Fibroblast of lung (primary cell): ENCODE results near the gene PDE3A. TPM values are rescaled to one million over a fixed set of nuclear protein-coding genes. Genes with fewer than 3 reads are reported as not detected.

Source experiments
- DNase-seq, 2 donors: peaks; one replicate each; pipeline versions ENCODE4 v3.0.0 to v3.0.0-alpha.2; 2010; ENCODE audit warnings: low read depth in 2 of 2
- H2AFZ ChIP-seq: 2 replicates; pipeline ENCODE4 v1.5.1; 2012; ENCODE audit warnings: low read length, control low read depth, inconsistent platforms
- H3K27ac ChIP-seq: 2 replicates; pipeline ENCODE4 v1.5.1; 2011; ENCODE audit warnings: low read length, control low read depth; ENCODE audit not compliant: insufficient read depth
- H3K27me3 ChIP-seq: 2 replicates; pipeline ENCODE4 v1.5.1; 2011; ENCODE audit warnings: mild to moderate bottlenecking, low read length; ENCODE audit not compliant: control insufficient read depth, insufficient read depth
- H3K36me3 ChIP-seq: 2 replicates; pipeline ENCODE4 v1.5.1; 2011; ENCODE audit warnings: low read length; ENCODE audit not compliant: control insufficient read depth, insufficient read depth
- H3K4me1 ChIP-seq: 2 replicates; pipeline ENCODE4 v1.5.1; 2011; ENCODE audit warnings: low read length; ENCODE audit not compliant: control insufficient read depth, insufficient read depth; ENCODE audit errors: extremely low read depth
- H3K4me2 ChIP-seq: 2 replicates; pipeline ENCODE4 v1.5.1; 2011; ENCODE audit warnings: low read length, control low read depth; ENCODE audit not compliant: insufficient read depth; ENCODE audit errors: extremely low read depth
- H3K4me3 ChIP-seq, 4 experiments: fragments of 200-600 bp in 1 of 4; sonication (generic) in 1 of 4; replicated peaks in 1 of 4; 2 replicates each; pipeline ENCODE4 v1.5.1; 2011 to 2016; ENCODE audit warnings: low read length in 4 of 4, low read depth in 3 of 4, mild to moderate bottlenecking in 3 of 4, control low read depth in 2 of 4, inconsistent platforms in 1 of 4, mixed read lengths in 1 of 4; ENCODE audit not compliant: insufficient read depth in 1 of 4; ENCODE audit errors: control extremely low read depth in 1 of 4
- H3K79me2 ChIP-seq: 2 replicates; pipeline ENCODE4 v1.5.1; 2012; ENCODE audit warnings: mild to moderate bottlenecking, low read length, inconsistent platforms; ENCODE audit not compliant: control insufficient read depth, insufficient read depth
- H3K9ac ChIP-seq: 2 replicates; pipeline ENCODE4 v1.5.1; 2011; ENCODE audit warnings: mild to moderate bottlenecking, low read length, control low read depth; ENCODE audit not compliant: insufficient read depth
- H3K9me3 ChIP-seq: 2 replicates; pipeline ENCODE4 v1.5.1; 2012; ENCODE audit warnings: low read depth, low read length; ENCODE audit not compliant: control insufficient read depth, insufficient read depth
- H4K20me1 ChIP-seq: 2 replicates; pipeline ENCODE4 v1.5.1; 2011; ENCODE audit warnings: low read length; ENCODE audit not compliant: control insufficient read depth, insufficient read depth; ENCODE audit errors: extremely low read depth
- CTCF ChIP-seq, 2 donors: IDR thresholded peaks in 1 of 2; conservative IDR thresholded peaks in 1 of 2; 1 replicate in 1 of 2; 2 replicates in 1 of 2; pipeline ENCODE4 v1.5.1; 2011 to 2012; ENCODE audit warnings: low read length in 2 of 2, control low read depth in 1 of 2, inconsistent platforms in 1 of 2, low read depth in 1 of 2, mild to moderate bottlenecking in 1 of 2
- EZH2 ChIP-seq: IDR thresholded peaks from 2 replicates; pipeline ENCODE4 v1.5.1; 2012; ENCODE audit warnings: low read length, control low read depth, mild to moderate bottlenecking; ENCODE audit errors: missing control alignments
- polyA plus RNA-seq, 2 donors: library from polyadenylated mRNA; depleted of rRNA in 1 of 2; stranded (reverse) in 1 of 2; unstranded in 1 of 2; fragments of >200 nt; gene quantifications; 2 replicates each; pipeline ENCODE4 v1.2.1, GENCODE V29; 2011 to 2012; ENCODE audit warnings: missing spikeins in 1 of 2
- total RNA-seq: library from RNA; depleted of rRNA; stranded (reverse); fragments of >200 nt; gene quantifications from 2 replicates; pipeline ENCODE4 v1.2.1, GENCODE V29; 2014

The PDE3A gene
- total and polyA plus RNA-seq, 2 donors (not counting 1 experiment from before 2014, with no cell fraction given), result 0.17 to 2.7 TPM

- TF ChIP-seq EZH2 (no peak), CTCF (conservative IDR thresholded peaks at IDR 0.05 in 1 of 2, IDR thresholded peaks at IDR 0.05 in 1 of 2; ENCODE audit: low read depth in 1 of 2, low read length in 2 of 2) (no peak)
- Histone ChIP-seq H3K79me2 (no peaks in the 10 kb centered on the region), H3K9ac (no peak overlapping the region), H3K4me3 (no peak overlapping the region), H3K27ac (no peak overlapping the region), H3K4me1 (no peaks in the 10 kb centered on the region), H3K36me3 (no peaks in the 10 kb centered on the region), H3K9me3 (no peaks in the 10 kb centered on the region), H4K20me1 (no peaks in the 10 kb centered on the region), H3K4me2 (no peak overlapping the region), H3K27me3 (no peaks in the 10 kb centered on the region), H2AFZ (no peak overlapping the region)
- DNase-seq, result no peak
These were observed 43.0 kb downstream of the PDE3A start for GRCh38 chr12:20411345-20411744.

- no peaks in the 10 kb centered on the region for H3K79me2 ChIP-seq
- H3K9ac ChIP-seq, result no peak overlapping the region
- peak; percentile 56 to 60 for DNase-seq
- no peaks in the 10 kb centered on the region for H3K36me3 ChIP-seq
- no peak overlapping the region for H2AFZ ChIP-seq
- no peaks in the 10 kb centered on the region for H3K4me1 ChIP-seq
- H3K4me2 ChIP-seq, result no peak overlapping the region
- no peaks in the 10 kb centered on the region for H3K27me3 ChIP-seq
- H4K20me1 ChIP-seq, result no peaks in the 10 kb centered on the region
- H3K9me3 ChIP-seq, result no peaks in the 10 kb centered on the region
- H3K27ac ChIP-seq, result no peak overlapping the region
- H3K4me3 ChIP-seq, result no peak overlapping the region
- TF ChIP-seq CTCF (conservative IDR thresholded peaks at IDR 0.05 in 1 of 2, IDR thresholded peaks at IDR 0.05 in 1 of 2; ENCODE audit: low read depth in 1 of 2, low read length in 2 of 2), result no peak
- TF ChIP-seq EZH2, result no peak
These were observed 46.7 kb downstream of the PDE3A start for GRCh38 chr12:20415028-20415427.

GRCh38 chr12:20415641-20416040 lies 47.3 kb downstream of the PDE3A start:
- no peak overlapping the region for H2AFZ ChIP-seq
- H3K4me2 ChIP-seq, result no peak overlapping the region
- H4K20me1 ChIP-seq, result no peaks in the 10 kb centered on the region
- no peak overlapping the region for H3K27ac ChIP-seq
- H3K9ac ChIP-seq, result no peak overlapping the region
- H3K27me3 ChIP-seq, result no peaks in the 10 kb centered on the region
- no peaks in the 10 kb centered on the region for H3K36me3 ChIP-seq
- no peak for DNase-seq
- H3K4me1 ChIP-seq, result no peaks in the 10 kb centered on the region
- no peaks in the 10 kb centered on the region for H3K9me3 ChIP-seq
- H3K4me3 ChIP-seq, result no peak overlapping the region
- TF ChIP-seq EZH2 (no peak), CTCF (conservative IDR thresholded peaks at IDR 0.05 in 1 of 2, IDR thresholded peaks at IDR 0.05 in 1 of 2; ENCODE audit: low read depth in 1 of 2, low read length in 2 of 2) (no peak)
- no peaks in the 10 kb centered on the region for H3K79me2 ChIP-seq
